MV-4-11 (cell line): ENCODE data around the gene TXNDC16.
"Not testable (repeated sequence)": the region's sequence is repeated elsewhere in the genome, so short reads cannot be mapped to it uniquely, and the experiment has no call there.

ENCODE experiments used
- DNase-seq: peaks from one replicate; lab custom pipeline; 2025; lab: John Stamatoyannopoulos, UW

TXNDC16 gene

DNA sequence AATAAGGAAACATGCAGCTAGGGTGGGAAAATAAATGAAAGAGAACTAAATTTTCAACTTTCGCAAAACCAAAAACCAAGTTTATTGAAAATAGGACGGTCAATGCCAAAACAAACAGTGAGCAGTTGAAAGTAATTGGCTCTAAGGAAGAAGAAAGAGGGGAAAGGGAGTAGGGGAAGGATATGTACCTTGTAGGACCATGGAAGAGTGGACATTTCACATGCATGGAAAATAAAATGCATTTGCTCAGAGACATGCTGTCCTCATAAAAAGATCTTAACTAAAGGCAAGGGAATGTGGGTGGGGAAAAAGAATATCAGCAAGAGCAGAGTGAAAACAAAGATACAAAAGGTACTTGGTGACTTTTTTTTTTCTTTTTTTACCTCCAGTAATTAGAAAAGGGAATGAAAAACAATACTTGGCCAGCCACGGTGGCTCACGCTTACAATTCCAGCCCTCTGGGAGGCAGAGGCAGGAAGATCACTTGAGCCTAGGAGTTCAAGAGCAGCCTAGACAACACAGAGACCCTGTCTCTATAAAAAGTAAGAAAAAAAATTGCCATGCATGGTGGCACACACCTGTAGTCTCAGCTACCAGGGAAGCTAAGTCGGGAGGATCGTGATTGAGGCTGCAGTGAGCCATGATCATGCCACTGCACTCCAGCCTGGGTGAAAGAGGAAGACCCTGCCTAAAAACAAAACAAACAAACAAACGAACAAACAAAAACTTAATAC lies 6.6 kb downstream of the TXNDC16 start:
- no peak for DNase-seq

DNA sequence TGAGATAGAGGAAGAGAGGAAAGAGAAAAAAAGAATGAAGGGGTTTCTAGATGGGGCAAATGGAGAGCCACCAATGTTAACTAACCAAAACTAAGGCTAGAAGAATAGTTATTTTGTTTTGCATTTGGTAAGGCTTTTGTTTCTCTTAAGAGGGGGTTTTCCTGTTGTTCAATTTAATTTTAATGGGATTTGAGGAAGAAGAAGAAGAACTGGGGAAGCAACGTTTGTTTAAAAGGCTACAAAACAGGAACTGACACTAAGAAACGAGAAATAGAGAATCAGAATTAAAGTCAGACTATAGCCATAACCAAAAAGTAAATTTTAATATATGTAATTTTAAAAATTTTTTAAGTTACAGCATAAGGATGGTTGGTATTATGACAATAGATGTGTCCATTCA lies 13.7 kb downstream of the TXNDC16 start:
- DNase-seq = peak; percentile 55

DNA sequence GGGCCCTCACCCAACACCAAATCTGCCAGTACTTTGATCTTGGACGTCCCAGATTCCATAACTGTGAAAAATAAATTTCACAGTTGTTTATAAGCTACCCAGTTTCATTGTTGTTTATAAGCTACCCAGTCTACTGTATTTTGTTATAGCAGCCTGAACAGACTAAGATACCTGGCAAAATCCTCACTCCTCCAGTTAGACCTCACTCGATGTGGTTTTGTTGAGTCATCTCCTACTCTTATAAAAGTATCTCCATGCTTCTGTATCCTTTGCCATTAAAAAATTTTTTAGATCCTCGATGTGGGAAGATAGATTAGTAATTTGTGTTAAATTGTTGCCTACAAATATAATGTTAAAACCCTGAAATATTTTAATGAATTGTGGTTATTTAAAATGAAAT lies 16.0 kb downstream of the TXNDC16 start:
- DNase-seq = no peak

DNA sequence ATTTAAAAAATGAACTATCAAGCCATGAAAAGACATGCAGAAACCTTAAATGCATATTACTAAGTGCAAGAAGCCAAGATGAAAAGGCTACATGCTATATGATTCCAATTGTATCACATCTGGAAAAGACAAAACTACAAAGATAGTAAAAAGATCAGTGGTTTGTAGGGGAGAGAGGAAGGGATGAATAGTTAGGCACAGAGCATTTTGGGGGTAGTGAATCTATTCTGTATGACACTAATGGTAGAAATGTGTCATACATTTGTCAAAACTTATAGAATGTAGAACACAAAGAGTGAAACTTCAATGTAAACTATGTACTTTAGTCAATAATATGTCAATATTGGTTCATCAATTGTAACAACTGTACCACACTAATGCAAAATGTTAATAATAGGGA lies 20.8 kb downstream of the TXNDC16 start:
- DNase-seq = no peak

DNA sequence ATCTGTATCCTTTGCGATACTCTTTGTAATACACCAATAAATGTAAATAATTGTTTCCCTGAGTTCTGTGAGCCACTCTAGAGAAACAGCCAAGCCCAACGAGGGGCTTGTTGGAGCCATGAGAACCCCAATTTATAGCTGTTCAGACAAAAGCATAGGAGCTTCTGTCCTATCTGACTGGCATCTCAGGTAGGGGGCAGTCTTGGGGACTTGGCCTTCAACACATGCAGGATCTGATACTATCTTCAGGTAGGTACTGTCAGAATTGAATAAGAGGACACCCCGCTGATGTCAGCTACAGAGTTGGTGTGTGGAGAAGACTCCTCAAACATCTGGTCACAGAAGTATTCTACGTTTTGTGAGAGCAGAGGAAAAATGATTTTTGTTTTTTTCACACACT lies 25.3 kb downstream of the TXNDC16 start:
- no peak for DNase-seq

DNA sequence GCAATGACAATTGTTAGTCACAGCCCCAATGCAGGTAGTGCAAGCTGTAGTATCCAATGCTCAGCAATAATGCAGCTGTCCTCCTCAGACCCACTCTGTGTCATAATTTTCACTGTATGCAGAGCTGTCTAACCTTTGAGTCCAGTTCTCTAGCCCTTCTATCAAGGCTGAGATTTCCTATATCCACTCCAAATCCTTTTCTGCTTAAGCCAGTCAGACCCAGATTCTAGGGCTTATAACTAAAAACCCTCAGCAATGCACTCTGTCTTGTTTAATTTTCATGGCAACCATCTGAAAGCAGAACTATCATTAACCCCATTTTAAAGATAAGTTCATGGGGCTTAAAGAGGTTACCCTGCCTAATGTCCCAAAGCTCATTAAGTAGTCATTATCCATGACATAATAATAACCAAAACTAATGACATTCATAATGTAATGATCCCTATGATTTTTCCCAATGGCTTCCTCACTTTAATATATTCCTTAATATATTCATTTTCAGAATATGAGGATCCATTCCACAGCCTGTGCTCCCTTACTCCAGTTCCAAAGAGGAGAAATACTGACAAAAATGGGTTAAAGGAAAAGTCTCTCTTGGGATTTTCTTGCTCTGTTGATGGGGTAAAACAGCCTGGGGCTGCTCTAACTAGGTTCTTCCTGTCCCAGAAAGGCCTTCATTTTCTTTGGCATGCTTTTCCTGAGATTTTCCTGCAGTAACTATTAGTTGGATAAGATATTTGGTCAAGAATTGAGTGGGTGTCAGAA lies 29.5 kb downstream of the TXNDC16 start:
- no peak for DNase-seq

DNA sequence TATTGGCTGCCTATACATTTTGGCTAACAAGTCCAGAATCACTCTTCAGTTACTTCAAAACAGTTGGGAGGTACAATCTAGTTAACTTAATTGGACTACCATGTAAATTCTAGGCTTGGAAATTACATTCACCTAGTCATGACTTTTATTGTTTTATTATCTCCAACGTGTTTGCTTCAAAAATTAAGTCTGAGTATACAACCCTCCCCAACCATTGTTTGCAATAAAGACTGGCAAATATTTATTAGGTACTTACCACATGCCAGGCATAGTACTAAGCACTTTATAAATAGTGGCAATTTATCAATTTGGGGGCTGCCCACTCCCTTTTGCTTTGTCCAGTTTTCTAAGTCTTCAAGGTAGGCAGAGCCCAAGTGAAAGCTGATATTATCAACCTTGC lies 30.3 kb downstream of the TXNDC16 start:
- no peak for DNase-seq

DNA sequence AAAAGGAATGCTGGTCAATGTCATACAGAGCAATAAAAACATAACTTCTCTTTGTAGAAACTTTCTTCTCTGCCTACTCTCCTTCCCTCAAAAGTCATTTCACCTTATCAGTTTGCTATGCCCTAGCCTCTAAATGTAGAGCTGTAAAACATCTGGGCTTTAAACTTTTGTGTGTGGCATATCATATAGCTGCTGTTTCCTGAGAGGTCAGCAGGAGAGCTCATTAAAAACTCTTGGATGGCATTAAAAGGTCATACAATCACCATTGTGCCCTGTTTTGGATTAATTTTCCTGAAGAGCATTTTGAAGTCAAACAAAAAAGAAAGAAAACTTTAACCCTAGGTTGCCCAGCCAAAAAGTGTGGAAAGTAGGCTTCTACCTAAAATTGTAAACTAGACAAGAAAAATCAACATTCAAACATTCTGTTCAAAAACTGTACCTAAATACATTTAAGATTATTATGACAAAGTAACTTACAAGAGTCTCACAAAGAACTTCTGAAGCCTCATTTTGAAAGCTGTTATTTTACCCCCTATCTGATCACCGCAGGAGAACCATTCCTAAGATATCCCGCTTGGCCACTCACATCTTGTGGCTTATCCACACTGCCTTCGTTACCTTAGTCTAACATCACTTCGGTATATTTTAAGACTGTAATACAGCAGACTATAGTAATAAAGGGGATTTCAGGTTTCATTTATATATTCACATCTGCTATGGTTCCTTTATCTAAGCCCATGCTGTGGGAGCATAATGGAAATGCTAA lies 38.1 kb downstream of the TXNDC16 start:
- DNase-seq = no peak

DNA sequence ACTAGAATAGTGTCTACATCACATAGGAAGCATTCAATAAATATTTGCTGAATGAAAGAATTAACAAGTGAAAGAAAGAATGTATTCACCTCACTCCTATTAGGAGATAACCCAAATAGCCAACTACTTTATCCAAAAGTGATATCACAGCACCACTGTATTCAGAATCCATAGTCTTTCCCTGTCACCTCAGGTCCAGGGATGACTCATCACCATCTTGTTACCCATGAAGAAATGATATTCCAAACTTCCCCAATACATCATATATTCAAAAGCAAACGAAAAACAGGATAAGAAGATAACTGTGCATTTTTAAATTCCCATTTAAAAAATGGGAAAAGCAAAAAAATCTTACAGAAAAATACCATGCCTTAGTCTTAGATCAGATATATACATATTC lies 39.1 kb downstream of the TXNDC16 start:
- no peak for DNase-seq

DNA sequence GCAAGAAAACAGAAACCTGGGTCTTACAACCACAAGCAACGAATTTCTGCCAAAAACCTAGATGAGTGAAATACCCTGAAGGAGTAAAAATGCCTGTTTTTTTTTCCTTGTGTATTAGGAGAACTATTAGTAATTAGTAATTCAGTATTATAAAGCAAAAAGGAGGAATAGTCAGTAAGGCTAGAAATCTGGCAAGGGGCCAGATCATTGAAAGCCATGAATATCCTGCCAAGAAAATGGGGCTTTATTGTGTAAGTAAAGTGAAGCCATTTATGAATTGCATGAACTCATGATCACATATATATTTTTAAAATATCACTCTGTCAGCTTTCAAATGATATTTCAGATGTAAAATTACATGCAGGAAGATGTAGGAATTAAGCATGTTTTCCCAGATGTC lies 57.9 kb downstream of the TXNDC16 start:
- no peak for DNase-seq

DNA sequence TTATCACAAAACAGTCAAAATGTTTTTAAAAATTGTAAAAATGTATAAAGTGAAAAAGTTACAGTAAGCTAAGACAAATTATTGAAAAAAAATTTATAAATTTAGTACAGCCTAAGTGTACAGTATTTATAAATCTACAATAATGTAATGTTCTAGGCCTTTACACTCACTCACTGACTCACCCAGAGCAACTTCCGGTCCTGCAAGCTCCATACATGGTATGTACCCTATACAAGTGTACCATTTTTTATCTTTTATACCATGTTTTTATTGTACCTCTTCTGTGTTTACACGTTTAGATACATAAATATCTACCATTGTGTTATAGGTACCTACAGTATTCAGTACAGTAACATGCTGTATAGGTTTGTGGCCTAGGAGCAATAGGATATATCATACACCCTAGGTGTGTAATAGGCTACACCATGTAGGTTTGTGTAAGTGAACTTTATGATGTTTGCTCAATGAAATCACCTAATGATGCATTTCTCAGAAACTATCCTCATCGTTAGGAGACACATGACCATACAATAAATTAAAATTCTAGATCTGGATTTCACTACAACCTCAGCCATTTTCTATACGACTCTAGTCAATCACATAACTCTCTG lies 66.8 kb downstream of the TXNDC16 start:
- DNase-seq = no peak

DNA sequence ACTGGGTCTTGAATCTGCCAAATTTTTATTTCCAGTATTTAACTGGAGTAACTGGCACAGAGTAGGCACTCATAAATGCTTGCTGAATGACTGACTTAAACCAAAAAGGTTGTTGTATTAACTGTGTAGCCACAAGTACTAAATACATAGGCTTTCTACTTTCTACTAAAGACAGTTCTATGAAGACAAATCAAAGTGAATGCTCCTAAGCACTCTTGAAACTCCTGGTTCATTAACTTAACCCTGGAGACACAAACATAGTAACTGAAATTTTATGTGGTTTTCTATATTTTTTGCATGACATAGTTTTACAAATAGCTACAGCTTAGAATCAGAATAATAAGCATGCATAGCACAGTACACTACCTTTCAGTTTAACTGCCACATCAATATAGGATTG lies 70.4 kb downstream of the TXNDC16 start:
- no peak for DNase-seq

DNA sequence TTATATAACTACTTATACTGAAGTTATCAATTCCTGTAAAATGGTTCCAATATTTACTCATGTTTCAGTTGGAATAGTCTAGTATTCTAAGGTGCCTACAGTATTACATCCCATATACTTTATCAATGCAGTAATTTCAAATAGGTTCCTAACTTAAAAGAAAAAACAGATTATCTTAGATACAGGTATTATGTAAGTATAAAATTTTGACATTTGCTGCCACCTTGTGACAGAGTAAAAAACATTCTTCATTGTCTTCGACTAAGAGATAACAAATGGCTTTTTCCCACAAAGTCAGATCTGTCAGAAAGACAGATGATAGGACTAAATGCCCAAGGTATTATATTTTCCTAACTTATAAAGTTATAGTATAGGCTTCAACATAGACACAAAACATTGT lies 78.7 kb downstream of the TXNDC16 start:
- peak; percentile 19 for DNase-seq

DNA sequence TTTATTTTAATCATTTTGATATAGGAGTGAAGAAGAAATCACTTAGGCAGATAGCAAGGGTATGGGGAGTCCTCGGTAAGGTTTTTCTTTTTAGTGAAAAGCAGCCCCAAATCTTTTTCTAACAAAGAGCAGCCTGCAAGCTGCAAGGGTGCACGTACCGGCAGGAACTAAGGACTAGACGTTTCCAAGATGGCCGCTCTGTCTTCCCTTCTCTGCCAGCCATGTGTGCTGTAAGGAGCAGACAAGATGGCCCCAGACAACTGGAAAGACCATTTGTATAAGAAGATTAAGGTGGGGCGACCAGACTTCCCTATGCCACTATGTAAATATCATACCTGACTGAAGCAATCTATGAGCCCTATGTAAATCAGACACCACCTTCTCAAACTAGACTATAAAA lies 79.6 kb downstream of the TXNDC16 start:
- DNase-seq = no peak

DNA sequence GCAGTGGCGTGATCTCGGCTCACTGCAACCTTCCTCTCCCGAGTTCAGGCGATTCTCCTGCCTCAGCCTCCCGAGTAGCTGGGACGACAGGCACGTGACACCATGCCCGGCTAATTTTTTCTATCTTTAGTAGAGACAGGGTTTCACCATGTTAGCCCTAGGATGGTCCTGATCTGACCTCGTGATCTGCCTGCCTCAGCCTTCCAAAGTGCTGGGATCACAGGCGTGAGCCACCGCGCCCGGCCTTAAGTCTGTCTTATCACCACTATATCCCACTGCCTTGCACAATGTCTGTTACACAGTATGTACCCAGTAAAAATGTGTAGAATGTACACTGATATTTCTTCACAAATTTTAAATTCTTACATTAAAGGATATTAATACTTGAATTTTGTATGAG lies 80.1 kb downstream of the TXNDC16 start:
- DNase-seq = not testable (repeated sequence)

DNA sequence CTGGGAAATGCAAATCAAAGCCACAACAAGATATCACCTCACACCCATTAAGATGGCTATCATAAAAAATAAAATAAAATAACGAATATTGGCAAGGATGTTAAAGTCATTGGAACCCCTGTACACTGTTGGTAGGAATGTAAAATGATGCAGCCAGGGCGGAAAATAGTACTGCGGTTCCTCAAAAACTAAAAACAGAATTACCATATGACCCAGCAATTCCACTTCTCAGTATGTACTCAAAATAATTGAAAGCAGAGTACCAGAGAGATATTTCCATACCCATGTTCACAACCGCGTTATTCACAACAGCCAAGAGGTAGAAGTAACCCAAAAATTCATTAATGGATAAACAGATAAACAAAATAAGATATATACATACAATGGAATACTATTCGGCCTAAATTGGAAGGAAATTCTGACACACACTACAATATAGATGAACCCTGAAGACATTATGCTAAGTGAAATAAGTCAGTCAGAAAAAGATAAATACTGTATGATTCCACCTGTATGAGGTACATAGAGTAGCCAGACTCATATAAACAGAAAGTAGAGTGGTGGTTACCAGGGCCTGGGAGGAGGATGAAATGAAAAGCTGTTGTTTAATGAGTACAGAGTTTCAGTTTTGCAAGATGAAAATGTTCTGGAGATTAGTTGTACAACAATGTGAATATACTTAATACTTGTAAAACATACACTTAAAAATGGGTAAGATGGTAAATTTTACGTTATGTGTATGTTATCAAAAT lies 84.6 kb downstream of the TXNDC16 start:
- DNase-seq = no peak

DNA sequence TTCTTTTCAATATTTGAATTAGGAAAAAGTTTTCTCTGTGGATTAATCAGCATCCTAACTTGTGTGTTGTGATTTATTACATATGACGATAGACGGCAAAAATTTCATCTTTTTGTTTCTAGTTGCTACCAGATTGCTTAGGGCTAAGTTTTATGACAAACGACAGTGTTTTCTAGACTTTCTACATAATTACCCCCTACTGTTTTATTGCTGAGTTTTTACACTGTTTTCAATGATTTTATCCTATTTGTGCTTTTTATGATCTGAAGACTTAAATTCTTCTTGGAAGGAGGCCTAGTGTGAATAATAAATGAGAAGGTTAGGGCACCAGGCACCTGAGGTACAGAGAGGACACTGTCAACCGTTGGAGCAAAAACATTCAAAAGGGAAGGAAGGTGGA lies 88.1 kb downstream of the TXNDC16 start:
- DNase-seq = no peak

DNA sequence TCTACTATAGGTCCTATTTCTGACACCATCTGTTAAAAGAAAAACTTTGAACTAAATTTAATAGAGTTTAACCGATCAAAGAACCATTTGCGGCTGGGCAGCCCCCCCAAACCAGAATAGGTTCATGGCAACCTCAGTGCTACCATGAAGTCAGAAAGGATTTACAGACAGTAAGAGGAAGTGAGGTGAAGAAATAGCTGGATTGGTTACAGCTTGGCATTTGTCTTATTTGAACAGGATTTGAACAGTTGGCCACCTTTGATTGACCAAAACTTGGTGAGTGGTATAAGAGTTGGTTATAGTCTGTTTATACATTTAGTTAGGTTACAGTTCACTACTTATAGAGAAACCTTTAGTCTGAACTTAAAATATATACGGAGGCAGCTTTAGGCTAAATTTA lies 88.9 kb downstream of the TXNDC16 start:
- no peak for DNase-seq

DNA sequence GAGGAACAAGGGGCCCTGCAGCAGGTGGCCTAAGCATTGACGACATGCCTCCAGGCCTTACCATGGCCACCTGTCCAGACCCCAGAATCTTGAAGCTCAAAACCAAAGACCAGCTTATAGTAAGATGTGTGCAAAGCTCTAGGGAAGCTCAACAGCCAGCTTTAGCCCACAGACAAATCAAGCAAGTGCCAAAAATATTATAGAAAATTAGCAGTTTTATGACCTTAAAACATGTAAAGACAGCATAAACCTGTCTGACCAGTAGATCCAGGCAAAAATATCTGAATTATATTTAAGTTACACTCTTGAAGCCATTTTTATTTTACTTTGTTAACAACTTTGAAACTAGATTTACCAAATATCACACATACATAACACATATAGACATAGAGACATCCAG lies 90.6 kb downstream of the TXNDC16 start:
- no peak for DNase-seq

DNA sequence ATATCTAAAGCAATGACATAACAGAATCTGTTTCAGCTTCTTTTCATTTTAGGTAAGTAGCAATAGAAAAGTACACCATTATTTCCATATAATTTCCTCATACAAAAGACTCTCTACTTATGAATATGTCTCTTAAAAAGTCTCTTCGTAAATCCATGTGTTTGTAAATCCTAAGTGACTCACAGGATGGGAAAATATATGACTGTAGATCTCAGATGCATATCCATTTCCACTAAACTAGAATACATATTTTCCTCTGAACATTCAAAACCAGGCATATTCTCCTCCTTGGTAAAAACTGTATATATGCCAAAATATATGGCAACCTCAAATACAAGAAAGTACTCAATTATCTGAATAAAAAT lies 93.6 kb downstream of the TXNDC16 start:
- no peak for DNase-seq

DNA sequence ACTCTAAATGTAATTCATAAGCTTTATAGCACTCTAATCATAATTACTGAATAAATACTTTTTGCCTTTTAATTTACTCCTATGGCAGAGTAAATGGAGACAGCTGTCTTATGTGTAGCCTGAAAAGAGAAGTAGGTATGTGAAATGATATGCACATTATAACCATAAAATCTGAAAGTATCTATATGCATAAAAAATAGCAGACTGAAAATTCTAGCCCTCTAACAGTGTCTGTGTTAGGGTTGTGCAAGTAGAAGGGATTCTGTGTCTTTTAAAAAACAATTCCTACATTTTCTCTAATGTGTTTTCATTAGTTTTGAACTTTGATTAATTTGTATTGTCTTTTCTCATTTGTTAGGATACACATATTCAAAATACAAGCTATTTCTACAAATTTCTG lies 94.9 kb downstream of the TXNDC16 start:
- DNase-seq = no peak
